Inflammatory macrophage treated with lipopolysaccharide for 1 hour (primary cell): ENCODE measurements around the gene PDE3B.
"Not testable (repeated sequence)": the region's sequence is repeated elsewhere in the genome, so short reads cannot be mapped to it uniquely, and the experiment has no call there.

Experiments
- DNase-seq, 2 donors: peaks; one replicate each; pipeline ENCODE4 v3.0.0-alpha.2; 2020 to 2022

Gene PDE3B

GRCh38 chr11:14643697-14644225 lies at the start of gene PDE3B:
PDE3B (plus strand) TSS chr11:14643804; CDS start chr11:14644076, 272 bp downstream.
- peak; percentile 78 to 89 for DNase-seq

- not testable (repeated sequence) for DNase-seq
These were observed 48.3 kb upstream of the PDE3B start for GRCh38 chr11:14595261-14595660.

GRCh38 chr11:14607713-14608112 lies 35.9 kb upstream of the PDE3B start:
- DNase-seq, result no peak

- DNase-seq, result no peak
These were observed 33.7 kb upstream of the PDE3B start for GRCh38 chr11:14609902-14610301.

- peak; percentile 73 to 86 for DNase-seq
These were observed 31.7 kb upstream of the PDE3B start for GRCh38 chr11:14611939-14612338.

- DNase-seq, result peak; percentile 68 to 92
These were observed 30.9 kb upstream of the PDE3B start for GRCh38 chr11:14612694-14613093.

- DNase-seq, result peak; percentile 70 to 91
These were observed 29.4 kb upstream of the PDE3B start for GRCh38 chr11:14614091-14614622.

- DNase-seq, result peak in 1 of 2 donors; percentile 41
These were observed 26.2 kb upstream of the PDE3B start for GRCh38 chr11:14617241-14618027.

GRCh38 chr11:14618060-14618459 lies 25.5 kb upstream of the PDE3B start:
- no peak for DNase-seq

- no peak for DNase-seq
These were observed 23.7 kb upstream of the PDE3B start for GRCh38 chr11:14619603-14620531.

GRCh38 chr11:14622223-14622954 lies 21.2 kb upstream of the PDE3B start:
- no peak for DNase-seq

GRCh38 chr11:14623036-14623435 lies 20.6 kb upstream of the PDE3B start:
- DNase-seq, result no peak

GRCh38 chr11:14625586-14626205 lies 17.9 kb upstream of the PDE3B start:
- DNase-seq, result peak; percentile 58 to 62

GRCh38 chr11:14626650-14627049 lies 17.0 kb upstream of the PDE3B start:
- no peak for DNase-seq

- DNase-seq, result not testable (repeated sequence)
These were observed 9.9 kb upstream of the PDE3B start for GRCh38 chr11:14633506-14634224.

GRCh38 chr11:14634813-14635212 lies 8.8 kb upstream of the PDE3B start:
- DNase-seq, result no peak

GRCh38 chr11:14635546-14635945 lies 8.1 kb upstream of the PDE3B start:
- peak; percentile 34 to 48 for DNase-seq

- DNase-seq, result peak; percentile 69 to 83
These were observed 7.5 kb upstream of the PDE3B start for GRCh38 chr11:14636119-14636518.

- DNase-seq, result no peak
These were observed 5.7 kb upstream of the PDE3B start for GRCh38 chr11:14637868-14638409.

- DNase-seq, result no peak
These were observed 5.0 kb upstream of the PDE3B start for GRCh38 chr11:14638561-14638960.

GRCh38 chr11:14641801-14642200 lies 1.8 kb upstream of the PDE3B start:
- no peak for DNase-seq
